Suppressor macrophage (primary cell): ENCODE measurements around the gene SFXN5.

Experiments used
- DNase-seq, 4 experiments: peaks; one replicate each; pipeline ENCODE4 v3.0.0-alpha.2; 2020 to 2022

The SFXN5 gene

DNA sequence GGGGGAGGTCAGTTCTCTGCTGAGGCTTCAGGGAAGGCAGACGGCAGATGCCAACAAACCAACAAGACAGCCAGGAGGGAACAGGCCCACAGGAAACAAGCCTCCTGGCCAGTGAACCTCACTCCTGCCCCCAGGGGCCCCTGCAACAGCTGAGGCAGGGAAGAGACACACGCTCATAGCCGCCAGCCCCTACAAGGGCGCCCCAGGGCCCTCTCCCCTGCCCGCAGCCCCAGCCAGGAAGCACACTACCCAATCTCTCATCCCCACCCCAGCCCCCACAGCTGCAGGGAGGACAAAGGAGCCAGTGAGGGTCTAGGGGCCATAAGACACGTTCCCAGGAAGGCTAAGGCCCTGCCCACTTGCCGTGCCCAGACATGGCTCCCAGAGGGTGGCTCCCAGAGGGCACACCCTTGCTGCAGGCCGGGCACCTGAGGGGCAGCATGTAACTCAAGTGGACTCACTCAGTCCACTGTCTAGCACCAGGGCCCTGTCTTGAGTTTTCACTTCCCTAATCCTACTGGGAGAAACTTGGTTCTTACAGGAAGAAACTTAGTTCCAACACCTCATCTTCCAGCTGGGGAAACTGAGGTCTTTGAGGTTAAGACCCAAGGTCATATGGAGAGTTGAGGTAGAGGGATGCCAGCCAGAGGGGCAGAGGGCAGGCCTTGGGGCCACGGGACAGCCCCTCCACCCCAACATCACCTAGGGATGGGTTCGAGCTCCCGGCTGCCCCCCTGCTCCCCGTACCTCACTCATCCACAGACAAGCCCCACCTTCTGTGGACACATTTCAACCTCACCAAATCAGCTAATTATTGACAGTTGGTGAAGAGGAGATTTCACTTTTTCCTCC is 116.9 kb downstream of the SFXN5 start:
- peak in 1 of 4 experiments; percentile 19 for DNase-seq

DNA sequence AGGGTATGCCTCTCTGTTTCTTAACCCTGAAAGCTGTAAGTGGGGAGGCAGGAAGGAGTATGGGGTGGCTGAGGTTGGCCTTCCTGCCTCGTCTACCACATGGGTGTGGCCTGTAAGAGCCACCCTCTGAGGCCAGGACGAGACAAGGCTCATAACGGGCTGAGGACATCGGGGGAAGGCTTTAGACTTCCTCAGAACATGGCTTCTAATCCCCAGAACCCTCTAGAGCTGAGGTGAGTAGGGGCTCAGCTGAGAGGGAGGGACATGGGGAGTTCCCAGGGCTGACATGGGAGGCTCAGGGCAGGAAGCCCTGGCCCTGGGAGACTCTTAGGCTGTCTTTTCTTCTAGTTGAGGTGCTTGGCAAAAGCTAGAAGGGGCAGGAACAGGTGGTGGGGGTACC is 117.5 kb downstream of the SFXN5 start:
- DNase-seq, result no peak

DNA sequence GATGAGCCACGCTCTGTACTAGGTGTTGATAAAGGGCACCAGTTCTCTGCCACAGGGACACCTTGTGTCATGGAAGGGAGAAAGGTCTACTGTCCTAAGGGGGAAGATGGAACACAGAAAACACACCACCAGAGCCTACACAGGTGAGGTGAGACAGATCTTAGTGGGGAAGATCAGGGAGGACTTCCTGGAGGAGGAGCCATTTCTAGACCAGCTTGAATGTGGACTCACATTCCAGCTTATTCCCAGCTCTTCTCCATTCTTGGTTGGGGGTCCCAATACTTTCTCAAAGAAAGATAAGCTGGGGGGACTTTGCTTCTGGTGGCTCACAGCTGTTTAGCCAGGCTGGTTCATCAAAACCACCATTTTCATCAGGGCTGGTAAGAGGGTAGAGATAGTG is 118.0 kb downstream of the SFXN5 start:
- DNase-seq, result no peak

DNA sequence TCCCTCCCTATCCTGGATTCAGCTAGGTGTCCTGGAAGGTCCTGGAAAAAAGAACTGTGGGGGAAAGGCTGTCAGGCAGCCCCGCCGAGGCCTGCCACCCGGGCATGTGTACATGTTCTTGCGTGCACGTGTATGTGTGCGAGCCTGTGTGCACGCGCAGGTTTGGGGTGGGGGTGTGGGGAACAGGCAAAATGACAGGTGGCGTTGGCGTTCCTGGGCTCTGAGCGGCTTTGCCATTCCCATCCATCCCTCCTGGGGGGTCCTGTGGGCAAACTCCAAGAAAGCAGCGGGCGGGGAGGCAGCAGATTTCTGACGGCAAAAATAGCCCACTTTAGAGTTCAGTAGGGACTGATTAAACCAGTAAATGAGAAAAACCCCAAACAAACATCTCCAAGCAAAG is 118.6 kb downstream of the SFXN5 start:
- DNase-seq, result no peak

DNA sequence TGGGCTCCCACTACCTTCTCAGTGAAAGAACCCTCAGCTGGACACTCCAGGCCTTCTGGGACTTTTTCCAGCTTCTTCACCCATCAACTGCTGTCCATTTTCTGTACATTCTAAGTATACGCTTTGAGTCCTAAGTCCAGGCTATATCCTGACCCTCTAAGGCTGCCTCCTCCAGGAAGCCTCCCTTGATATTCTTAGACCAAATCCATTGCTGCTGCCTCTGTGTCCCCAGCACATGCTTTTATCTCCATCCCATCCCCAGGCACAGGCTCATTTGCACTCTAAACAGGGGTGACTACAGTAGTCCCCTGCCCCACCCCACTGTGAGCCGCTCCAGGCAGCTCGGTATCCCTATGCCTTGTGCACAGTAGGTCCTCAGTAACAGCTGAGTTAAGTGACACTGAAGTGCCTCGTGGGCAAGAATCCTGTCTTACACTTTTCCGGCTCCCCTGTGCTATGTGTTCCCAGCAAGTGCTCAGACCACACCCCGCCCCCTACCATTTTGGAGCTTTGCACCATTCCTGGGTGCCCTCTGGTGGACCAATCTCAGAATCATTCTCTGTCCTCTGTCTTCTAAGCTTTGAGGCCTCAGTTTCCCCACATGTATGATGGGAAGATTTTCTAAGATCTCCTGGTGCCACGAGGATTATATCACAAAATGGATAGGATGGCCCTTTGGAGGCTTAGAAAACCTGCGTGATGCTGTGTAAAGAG is 119.2 kb downstream of the SFXN5 start:
- DNase-seq, result no peak

DNA sequence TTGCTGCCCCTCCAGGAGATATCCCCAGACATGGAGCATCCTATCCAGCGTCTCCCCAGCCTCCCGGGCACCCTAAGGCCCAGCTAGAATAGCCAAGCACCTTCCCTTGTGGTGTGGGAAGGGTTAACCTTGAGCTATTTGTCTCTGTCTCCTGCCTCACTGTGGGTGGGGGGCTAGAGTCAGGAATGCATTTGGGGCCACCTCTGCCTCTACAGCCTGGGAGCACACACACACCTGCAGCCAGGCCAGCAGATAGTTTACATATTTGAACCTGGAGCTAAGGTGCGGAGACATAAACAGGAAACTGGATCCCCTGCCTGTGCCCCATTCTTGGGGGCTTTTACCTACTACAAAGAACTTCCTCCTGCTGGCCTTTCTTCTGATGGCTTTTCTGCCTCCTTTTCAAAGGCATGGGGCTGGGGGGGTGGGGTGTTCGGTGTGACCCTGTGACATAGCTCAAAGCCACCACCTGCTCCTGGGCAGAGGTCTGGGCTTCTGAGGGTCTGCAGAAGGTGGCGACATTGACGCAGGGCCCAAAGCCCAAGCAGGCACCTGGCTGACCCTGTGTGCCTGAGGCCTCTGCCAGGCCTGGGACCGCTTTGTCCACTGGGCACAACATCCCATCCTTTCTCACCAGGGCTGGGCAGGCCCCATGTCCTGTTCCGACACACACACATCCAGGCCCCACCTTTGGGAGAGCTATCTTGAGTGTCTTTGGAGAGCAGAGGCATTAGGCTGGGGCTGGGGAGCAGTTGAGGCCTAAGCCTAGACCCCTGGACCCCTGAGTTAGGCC is 120.0 kb downstream of the SFXN5 start:
- DNase-seq, result no peak

DNA sequence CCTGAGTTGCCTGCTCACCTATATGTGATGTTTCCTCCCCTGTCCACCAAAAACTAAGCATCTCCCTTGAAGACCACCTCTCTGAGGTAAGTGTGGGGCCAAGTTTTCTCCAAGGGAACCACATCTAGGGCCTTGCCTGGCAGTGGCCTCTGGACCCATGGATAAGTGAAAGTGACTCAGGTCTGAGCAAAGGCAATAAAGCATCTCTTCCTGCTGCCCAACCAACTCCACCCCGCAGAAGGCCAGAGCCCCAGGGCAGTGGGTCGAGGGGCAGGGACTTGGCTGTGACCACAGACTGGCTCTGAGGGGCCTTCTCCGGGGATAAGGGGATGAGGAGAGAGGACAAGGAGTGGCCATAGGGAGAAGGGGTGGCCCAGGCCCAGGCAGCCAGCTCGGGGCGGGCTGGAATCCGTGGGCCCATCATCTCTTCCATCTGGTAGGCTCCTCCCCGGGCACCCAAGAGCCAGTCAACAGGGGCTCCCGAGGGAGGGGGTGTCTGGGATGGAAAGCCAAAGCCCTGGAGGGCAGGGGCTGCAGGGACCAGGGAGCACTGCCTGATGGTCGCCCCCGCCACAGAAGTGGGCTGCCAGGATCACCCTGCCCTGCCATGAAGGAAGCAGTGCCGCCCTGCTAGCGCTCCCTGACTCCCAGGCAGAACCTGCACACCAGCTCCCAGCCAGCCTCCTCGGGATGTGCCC is 120.8 kb downstream of the SFXN5 start:
- no peak for DNase-seq

DNA sequence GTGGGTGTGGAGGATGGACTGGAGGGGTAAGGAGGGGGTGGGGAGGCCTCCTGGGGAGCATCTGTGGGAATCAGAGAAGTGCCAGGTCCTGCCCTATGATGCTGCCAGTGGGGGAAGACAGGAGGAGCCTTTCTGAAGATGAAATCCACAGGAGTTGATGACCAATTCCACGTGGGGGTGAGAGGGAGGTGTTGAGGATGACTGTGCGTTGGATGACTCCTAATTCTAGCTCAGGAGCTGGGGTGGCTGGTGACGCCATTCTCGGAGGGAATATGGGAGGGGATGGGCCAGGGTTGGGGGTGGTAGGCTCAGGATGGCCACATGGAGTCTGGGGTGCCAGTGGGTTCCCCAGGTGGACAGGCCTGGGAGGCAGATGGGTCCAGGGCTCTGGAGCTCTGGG is 121.9 kb downstream of the SFXN5 start:
- DNase-seq, result no peak

DNA sequence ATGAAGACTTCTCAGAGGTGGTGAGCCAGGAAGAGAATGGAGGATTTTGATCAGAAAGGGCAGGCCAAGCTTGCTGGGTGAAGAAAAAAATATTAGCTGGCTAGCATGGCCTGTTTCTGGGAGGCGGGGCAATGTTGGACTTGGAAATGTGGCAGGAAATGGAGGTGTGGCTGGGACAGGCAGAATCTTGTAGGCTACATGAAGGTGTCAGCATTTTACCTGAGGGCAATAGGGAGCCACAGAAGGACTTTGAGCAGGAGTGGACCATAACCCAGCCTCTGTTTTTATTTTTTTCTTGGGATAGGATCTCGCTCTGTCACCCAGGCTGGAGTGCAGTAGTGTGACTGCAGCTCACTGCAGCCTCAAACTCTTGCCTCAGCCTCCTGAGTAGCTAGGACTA is 122.5 kb downstream of the SFXN5 start:
- no peak for DNase-seq

DNA sequence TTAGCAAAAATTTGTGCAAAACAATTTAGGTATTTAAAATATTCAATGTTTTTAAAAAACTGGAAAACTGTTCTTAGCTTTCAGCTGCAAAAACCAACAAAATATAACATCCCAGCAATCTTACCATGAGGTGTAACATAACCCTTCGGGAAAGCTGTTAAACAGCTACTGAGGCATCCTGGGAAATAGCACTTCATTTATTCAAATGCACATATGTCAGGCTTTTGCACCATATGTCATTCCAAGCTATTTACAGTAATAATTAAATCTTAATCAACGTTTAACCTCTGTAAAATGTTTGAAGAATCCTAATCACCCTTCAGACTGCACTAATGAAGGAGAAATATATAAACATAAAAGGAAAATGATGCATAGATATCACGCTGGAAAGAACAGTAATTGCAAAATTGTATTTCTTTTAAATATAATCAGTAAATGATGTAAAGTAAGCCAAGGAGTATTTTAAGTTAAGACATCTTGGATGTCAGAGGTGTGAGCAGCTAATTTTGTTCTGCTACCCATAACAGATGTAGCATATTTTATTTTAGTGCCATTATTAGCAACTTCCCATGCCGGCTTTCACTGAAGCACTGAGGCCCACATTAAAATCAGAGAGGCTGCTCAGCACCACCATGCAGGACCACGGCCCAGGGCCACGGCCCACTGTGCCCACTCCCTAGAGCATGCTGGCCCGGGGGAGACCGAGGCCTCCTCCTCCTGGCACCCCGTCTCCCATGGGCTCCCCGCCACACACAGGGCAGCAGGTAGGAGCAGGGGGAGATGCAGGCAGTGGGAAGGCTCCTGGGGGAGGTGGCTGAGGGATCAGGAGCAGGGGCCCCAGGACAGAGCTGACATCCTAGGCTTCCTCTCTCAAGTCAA is 123.3 kb downstream of the SFXN5 start:
- DNase-seq, result no peak

DNA sequence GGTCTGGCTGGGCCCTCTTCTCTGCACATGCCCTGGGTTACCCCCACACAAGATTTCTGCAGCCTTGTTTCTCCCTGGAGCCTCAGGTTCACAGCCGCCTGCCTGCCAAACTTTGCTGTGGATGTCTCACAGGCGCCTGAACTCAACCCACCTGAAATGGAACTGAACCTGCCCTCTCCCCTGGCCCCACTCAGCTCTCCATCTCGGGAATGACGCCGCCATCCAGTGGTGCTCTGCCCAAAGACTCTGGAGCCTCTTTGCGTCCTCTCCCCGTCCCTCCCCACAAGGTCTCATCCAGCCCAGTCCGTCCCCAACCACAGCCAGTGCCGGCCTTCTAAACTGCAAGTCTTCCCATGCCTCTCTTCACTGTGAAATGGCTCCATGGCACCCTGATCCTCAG is 125.0 kb downstream of the SFXN5 start:
- no peak for DNase-seq

DNA sequence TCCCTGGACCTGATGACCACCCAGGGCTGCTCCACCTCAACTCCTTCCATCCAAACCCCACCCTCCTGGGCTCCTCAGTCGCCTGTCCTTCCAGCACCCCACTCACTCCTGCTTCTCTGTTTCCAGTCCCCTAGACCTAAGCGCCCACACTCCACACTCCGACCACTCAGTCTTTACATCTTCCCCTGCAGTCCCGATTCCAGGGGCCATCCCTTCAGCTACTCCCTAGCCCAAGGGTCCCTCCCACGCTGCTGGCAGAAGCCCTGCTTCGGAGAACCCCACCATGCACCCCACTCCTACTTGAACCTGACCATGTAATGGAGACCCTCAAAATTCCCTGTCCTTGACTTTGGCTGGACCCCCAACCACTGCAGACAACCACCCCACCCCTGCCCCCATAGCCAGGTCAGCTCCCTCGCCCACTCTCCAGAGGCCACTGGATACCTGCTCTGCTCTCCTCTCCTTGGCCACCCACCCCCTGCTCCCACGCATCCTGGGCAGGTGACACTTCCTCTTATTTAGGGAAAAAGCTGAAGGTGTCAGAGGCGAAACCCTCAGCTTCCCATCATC is 126.0 kb downstream of the SFXN5 start:
- DNase-seq, result no peak

DNA sequence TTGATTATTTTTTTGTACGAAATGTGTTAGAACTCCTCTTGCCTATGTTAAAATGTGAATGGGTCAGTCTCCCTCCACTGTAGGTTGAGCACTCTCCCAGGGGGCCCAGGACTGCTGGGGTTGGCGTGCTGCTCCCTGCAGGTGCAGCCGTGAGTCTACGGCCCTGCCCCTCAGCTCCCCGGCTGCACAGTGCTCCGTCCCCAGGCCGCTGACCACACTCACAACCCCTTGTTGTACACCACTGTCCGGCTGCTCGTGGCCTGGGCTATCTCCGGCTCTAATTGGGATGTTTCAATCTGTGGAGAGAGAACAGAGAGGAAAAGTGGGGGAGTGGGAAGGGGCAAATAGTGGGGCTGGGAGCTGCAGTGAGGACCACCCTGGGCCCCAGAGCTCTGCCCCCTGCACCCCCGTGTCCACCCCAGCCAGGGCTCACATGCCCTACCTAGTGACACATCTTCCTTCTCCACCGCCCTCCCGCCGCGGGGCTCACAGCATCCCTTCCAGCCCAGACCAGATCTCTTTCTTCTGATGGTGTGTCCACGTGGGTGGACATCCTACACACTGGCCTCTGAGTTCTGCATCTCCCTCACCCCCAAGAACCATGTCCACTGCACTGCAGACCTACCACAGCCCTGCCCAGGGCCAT is 126.6 kb downstream of the SFXN5 start:
- DNase-seq, result no peak

DNA sequence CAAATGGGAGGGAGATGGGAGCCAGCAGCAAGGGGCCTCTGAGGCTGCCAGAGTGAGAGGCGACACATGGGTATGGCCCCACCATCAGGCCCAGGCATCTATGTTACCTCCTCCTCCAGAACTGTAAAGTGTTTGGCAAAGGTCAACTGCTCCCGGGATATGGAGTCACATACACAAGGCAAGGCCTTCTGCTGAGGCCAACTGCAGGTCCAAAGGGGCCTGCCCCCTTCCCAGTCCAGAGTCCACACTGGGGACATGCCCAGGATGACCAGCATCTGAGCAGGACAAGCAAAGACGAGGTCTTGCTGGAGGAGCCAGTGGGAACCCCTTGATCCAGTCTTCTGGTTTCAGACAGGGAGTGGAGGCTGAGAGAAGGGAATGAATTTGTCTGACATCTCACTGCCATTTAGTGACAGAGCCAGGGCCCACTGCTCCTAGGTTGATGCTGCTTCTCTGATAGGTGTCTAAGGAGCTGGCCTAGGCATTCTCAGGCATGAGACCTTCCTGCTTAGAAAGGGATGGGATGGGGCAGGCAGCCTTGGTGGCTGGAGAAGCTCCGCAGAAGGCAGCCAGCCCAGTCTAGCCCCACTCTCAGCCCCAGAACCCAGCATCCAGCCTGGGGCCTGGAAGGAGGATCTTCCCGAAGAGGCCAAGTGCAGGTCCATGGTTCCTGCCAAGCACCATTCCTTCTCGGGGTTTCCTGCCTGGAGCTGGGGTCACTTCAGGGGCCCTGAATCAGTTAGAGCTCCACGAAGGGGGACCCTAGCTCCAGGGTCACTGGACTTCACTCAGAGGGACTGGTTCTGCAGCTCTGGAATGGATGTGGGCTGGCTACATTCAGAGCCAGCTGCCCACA is 127.7 kb downstream of the SFXN5 start:
- DNase-seq, result no peak

DNA sequence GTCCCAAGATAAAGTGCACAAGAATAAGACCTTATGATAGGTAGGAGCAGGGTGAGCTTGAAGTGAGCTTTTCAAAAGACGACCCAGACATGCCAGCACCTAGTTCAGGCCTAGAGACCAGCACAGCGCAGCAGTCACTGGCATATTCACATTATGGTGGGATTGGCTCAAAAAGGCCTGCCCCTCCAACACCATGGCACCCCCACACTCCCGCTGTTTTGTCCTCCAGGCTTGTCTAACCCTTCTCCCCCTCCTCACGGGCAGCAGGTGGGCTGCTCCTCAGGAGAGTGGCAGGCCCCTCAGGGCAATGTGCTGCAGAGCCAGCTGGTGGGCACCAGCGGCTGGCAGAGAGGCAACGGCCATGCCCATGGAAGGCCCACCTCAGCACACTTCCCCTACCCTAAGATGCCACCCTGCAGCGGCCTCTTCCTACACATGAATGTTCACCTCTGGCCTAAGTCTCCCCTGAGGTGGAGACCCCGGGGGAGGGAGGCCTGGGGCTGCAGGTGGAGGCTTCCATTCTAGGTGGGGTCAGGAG is 128.6 kb downstream of the SFXN5 start:
- DNase-seq, result no peak

DNA sequence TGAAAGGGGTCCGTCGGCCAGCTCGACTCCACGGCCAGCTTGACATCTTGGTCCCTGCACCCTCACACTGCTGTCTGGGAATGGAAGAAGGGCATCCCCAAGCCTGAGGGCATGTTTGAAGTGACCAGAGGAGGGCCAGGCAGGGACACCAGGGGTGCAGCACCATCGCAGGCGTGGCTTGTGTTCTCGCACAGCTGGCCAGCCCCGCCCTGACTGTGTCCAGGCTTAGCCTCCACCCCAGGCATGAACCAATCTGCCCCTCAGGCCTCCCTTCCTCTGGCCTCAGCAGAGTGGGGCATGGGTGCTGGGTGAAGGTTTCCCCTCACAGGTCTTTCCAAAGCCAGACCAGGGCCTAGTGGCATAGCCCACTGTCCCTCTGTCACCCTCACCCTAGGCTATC is 129.2 kb downstream of the SFXN5 start:
- DNase-seq, result no peak

DNA sequence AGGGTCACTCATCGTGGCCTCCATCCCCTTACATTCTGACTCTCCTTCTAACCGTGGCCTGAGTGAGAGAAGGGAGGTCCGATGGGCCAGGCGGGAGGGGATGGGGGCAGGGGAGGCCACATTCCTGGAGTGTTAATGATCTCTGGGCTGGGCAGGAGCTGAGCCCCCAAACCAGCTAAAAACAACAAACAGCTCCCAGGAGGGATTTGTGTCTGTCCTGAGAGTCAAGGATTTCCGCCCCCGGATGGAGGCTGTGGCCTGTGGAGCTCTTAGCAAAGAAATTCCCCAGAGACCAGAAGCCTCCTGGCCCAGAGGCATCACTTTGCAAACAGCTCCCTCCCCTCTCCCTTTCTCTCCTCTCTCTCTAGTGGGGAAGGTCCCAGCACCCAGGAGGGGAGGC is 130.7 kb downstream of the SFXN5 start:
- no peak for DNase-seq

DNA sequence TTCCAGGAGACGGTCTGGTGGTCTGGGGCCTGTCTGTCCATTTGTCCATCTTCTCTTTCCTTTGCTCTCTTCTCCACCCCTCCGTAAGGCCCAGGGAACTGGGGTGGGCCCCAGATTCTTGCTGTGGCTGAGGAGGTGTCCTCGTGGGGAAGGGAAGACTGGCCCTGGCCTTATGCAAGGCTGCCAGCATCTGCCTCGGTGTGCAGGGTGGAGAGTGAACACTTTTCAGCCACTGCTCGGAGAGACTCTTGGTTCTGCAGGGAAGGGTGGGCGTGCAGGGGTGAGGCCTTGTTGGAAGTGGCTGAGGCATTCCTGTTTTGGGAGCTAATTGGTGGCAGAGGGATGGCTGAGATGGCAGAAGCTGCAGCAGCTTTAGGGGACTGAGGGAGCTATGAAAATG is 131.2 kb downstream of the SFXN5 start:
- DNase-seq, result no peak

DNA sequence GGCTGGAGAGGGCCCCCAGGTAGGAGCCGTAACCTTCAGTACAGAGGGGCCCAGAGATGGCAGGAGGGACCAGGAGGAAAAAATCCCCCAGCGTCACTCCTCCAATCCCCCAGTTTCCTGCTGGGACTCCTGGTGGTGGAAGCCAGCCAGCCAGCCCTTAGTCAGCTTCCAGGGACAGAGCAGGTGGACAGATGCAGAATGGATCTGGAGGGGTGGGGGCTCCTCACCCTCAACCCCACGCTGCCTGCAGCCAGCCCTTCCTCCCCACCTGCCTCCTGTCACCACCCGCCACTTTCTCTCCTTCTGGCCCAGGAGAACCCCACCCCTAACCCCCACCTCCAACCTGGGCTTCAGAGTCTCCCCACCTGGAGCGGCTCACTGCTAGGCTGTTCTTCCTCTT is 133.1 kb downstream of the SFXN5 start:
- no peak for DNase-seq

DNA sequence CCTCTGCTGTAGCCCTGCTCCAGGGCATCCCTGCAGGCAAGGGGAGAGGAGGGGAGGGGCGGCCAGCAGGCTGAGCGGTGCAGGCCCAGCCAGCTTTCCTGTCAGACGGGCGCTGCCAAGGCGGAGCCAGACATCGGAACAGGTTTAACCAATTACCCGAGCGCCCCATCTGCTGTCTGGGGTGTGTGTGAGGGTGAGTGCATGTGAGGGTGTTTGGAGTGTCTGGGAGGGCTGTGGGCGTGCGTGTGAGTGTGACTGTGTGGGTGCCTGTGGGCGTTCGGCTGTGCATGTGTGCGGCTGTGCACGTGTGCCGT is 134.2 kb downstream of the SFXN5 start:
- no peak for DNase-seq
